Mesothelial cell of epicardium (in vitro differentiated cells): ENCODE measurements around the gene GABRP. TPM values are rescaled to one million over a fixed set of nuclear protein-coding genes. Genes with fewer than 3 reads are reported as not detected.
A peak's percentile ranks its signal among the peaks of the same experiment; 100 is the strongest.

Source experiments
- DNase-seq, 2 experiments: peaks; one replicate each; pipeline ENCODE4 v3.0.0; 2021; ENCODE audit warnings: low spot score in 2 of 2; ENCODE audit not compliant: unreplicated experiment in 2 of 2
- H3K27ac Mint-ChIP-seq: 2 replicates; pipeline ENCODE4 v1.8.0; 2021; ENCODE audit warnings: mixed read lengths
- H3K27me3 Mint-ChIP-seq: 2 replicates; pipeline ENCODE4 v1.8.0; 2021; ENCODE audit warnings: low read depth, mixed read lengths
- H3K36me3 Mint-ChIP-seq: 2 replicates; pipeline ENCODE4 v1.8.0; 2021; ENCODE audit warnings: mixed read lengths
- H3K4me1 Mint-ChIP-seq: 2 replicates; pipeline ENCODE4 v1.8.0; 2021; ENCODE audit warnings: mixed read lengths
- H3K4me3 Mint-ChIP-seq: 2 replicates; pipeline ENCODE4 v1.8.0; 2021; ENCODE audit warnings: mild to moderate bottlenecking, moderate library complexity, mixed read lengths
- H3K9me3 Mint-ChIP-seq: 2 replicates; pipeline ENCODE4 v1.8.0; 2021; ENCODE audit warnings: mixed read lengths
- CTCF ChIP-seq: fragments of 200-600 bp; sonication (generic); IDR thresholded peaks from one replicate; pipeline ENCODE4 v1.5.0; 2021; ENCODE audit warnings: antibody characterized with exemption; ENCODE audit not compliant: unreplicated experiment
- total RNA-seq: library from RNA; stranded (reverse); gene quantifications from 3 replicates; pipeline ENCODE4 v1.2.1, GENCODE V29; 2021

GABRP gene
- total RNA-seq, 1 donor from 2014 or later = 301 TPM

GRCh38 chr5:170795154-170795553 lies 11.6 kb downstream of the GABRP start:
- H3K27me3 Mint-ChIP-seq = no peaks in the 10 kb centered on the region
- peak overlapping the region; percentile 39 for H3K27ac Mint-ChIP-seq
- peaks cover 12% of the 10 kb centered on the region for H3K4me1 Mint-ChIP-seq
- no peak for TF ChIP-seq CTCF
- H3K9me3 Mint-ChIP-seq = no peaks in the 10 kb centered on the region
- DNase-seq = no peak
- H3K36me3 Mint-ChIP-seq = peaks cover 30% of the 10 kb centered on the region
- H3K4me3 Mint-ChIP-seq = no peak overlapping the region

- Mint-ChIP-seq H3K27ac (no peak overlapping the region), H3K36me3 (peaks cover 15% of the 10 kb centered on the region), H3K9me3 (no peaks in the 10 kb centered on the region), H3K4me3 (no peak overlapping the region), H3K4me1 (no peaks in the 10 kb centered on the region), H3K27me3 (no peaks in the 10 kb centered on the region)
- no peak for TF ChIP-seq CTCF
- no peak for DNase-seq
These were observed 22.1 kb downstream of the GABRP start for GRCh38 chr5:170805666-170806065.

DNA sequence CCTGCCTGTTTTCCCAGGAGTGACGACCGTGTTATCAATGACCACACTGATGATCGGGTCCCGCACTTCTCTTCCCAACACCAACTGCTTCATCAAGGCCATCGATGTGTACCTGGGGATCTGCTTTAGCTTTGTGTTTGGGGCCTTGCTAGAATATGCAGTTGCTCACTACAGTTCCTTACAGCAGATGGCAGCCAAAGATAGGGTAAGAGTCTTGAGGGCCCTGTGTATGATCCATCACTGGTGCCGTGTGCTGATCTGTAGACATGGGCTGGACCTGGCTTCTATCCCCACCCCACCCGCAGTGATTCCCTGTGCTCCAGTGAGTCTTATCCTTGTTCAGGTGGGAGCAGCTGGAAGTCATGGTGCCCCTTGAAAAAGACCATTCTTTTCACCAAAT lies 26.0 kb downstream of the GABRP start:
- TF ChIP-seq CTCF = no peak
- no peaks in the 10 kb centered on the region for H3K27me3 Mint-ChIP-seq
- peak overlapping the region; percentile 2 for H3K27ac Mint-ChIP-seq

GRCh38 chr5:170811719-170812118 lies 28.2 kb downstream of the GABRP start:
- no peak for DNase-seq
- Mint-ChIP-seq H3K27me3 (no peaks in the 10 kb centered on the region), H3K36me3 (peaks cover 8% of the 10 kb centered on the region), H3K9me3 (no peaks in the 10 kb centered on the region), H3K27ac (no peak overlapping the region), H3K4me1 (no peaks in the 10 kb centered on the region), H3K4me3 (no peak overlapping the region)
- TF ChIP-seq CTCF = no peak

More for the DNA sequence above, 26.0 kb downstream of the GABRP start:
- no peak for DNase-seq
- H3K9me3 Mint-ChIP-seq = no peaks in the 10 kb centered on the region
- H3K36me3 Mint-ChIP-seq = peaks cover 8% of the 10 kb centered on the region
- H3K4me3 Mint-ChIP-seq = no peak overlapping the region
- no peaks in the 10 kb centered on the region for H3K4me1 Mint-ChIP-seq

- H3K4me3 Mint-ChIP-seq = no peak overlapping the region
- no peak for DNase-seq
- H3K9me3 Mint-ChIP-seq = peaks cover 4% of the 10 kb centered on the region
- H3K36me3 Mint-ChIP-seq = peaks cover 11% of the 10 kb centered on the region
- H3K27ac Mint-ChIP-seq = peak overlapping the region; percentile 61
- TF ChIP-seq CTCF = no peak
- H3K4me1 Mint-ChIP-seq = peaks cover 12% of the 10 kb centered on the region
- H3K27me3 Mint-ChIP-seq = no peaks in the 10 kb centered on the region
These were observed 29.7 kb downstream of the GABRP start for GRCh38 chr5:170813231-170813630.

DNA sequence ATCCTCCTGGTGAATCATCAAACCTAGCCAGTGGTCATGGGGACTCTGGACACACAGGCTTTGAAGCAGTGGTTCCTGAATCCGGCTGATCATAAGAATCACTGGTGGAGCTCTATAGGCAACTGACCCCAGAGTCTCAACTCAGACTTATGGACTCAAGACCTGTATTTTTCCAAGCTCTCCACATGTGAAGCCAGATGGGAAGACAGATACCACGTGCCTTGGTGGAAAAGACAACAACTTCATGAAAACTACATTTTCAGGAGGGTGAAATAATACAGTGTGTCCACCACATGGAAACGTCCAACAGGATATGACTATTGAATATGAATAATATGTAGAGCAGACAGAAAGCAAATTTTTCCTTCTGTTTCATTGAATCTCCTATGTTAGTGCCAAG lies 33.7 kb downstream of the GABRP start:
- peak overlapping the region; percentile 94 for H3K27ac Mint-ChIP-seq
- TF ChIP-seq CTCF = no peak
- peaks cover 4% of the 10 kb centered on the region for H3K9me3 Mint-ChIP-seq

More for the DNA sequence above, 33.7 kb downstream of the GABRP start:
- DNase-seq = no peak
- Mint-ChIP-seq H3K36me3 (peaks cover 3% of the 10 kb centered on the region), H3K4me1 (peaks cover 38% of the 10 kb centered on the region), H3K27me3 (no peaks in the 10 kb centered on the region), H3K4me3 (no peak overlapping the region)
